DOHH2 (cell line): ENCODE results near the gene OSTN.

Experiments used
- EZH2phosphoT487 ChIP-seq: fragments of 200-600 bp; sonication (generic); IDR thresholded peaks from 2 replicates; pipeline ENCODE4 v1.6.1; 2017; ENCODE audit warnings: borderline replicate concordance, mild to moderate bottlenecking, antibody characterized with exemption, low read length, moderate library complexity, mixed read lengths
- TF ChIP-seq, protein P1 (sequence below): fragments of 200-600 bp; sonication (generic); IDR thresholded peaks from one replicate; pipeline ENCODE4 v1.5.1; 2014; ENCODE audit warnings: antibody characterized with exemption, mild to moderate bottlenecking, low read depth, low read length; ENCODE audit not compliant: poor library complexity, severe bottlenecking

DNA sequence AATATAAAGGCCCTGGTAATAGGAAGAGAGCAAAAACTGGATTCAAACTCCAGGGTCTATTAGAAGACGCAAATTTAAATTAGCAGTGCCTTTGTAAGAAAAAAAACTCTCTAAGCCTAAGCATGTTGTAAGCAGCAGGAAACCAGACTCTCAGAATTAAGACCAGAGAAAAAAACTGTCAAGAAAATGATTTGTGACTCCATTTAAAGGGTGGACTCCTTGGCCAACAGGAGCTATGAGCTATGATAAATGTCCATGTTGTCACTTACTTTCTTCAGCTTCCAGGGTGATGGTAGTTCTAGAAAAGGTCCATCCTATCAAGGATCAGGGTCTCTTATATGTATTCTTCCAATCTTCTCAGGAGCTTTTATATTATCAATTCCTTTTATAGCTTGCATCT lies 95.2 kb downstream of the OSTN start:
- TF ChIP-seq, protein P1, sequence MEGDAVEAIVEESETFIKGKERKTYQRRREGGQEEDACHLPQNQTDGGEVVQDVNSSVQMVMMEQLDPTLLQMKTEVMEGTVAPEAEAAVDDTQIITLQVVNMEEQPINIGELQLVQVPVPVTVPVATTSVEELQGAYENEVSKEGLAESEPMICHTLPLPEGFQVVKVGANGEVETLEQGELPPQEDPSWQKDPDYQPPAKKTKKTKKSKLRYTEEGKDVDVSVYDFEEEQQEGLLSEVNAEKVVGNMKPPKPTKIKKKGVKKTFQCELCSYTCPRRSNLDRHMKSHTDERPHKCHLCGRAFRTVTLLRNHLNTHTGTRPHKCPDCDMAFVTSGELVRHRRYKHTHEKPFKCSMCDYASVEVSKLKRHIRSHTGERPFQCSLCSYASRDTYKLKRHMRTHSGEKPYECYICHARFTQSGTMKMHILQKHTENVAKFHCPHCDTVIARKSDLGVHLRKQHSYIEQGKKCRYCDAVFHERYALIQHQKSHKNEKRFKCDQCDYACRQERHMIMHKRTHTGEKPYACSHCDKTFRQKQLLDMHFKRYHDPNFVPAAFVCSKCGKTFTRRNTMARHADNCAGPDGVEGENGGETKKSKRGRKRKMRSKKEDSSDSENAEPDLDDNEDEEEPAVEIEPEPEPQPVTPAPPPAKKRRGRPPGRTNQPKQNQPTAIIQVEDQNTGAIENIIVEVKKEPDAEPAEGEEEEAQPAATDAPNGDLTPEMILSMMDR = no peak
- TF ChIP-seq EZH2phosphoT487 = no peak
